IMR-90 (cell line): ENCODE results near the gene GTF2A2. TPM values are rescaled to one million over a fixed set of nuclear protein-coding genes. Genes with fewer than 3 reads are reported as not detected.
A peak's percentile ranks its signal among the peaks of the same experiment; 100 is the strongest.

Experiments used
- ATAC-seq: fragments of 200-7000 bp; cut with Tn5 transposase; 2 replicates; pipeline ENCODE4 v1.9.1; 2020; ENCODE audit warnings: low read depth, mild to moderate bottlenecking, moderate library complexity
- BruUV-seq: library from RNA; stranded (reverse); fragments of 400-500 nt; replicated peaks from 2 replicates; lab custom pipeline; 2021; lab: Mats Ljungman, UMichigan
- CTCF ChIA-PET: fragments of 300-600 bp; formaldehyde crosslinking; extraction: SDS; loops from one replicate; lab custom pipeline; 2021; ENCODE audit warnings: antibody characterized with exemption; lab: Yijun Ruan, JAX
- POLR2A ChIA-PET: fragments of 300-600 bp; sonication (Branson Sonifier 250); formaldehyde crosslinking; loops from one replicate; lab custom pipeline; 2022; ENCODE audit warnings: antibody characterized with exemption; ENCODE audit not compliant: unreplicated experiment; lab: Charles Lee
- DNase-seq: peaks from one replicate; pipeline ENCODE4 v3.0.0; 2013
- H2AFZ ChIP-seq: replicated peaks from 2 replicates; pipeline ENCODE3; 2013; ENCODE audit warnings: low read length, mild to moderate bottlenecking; ENCODE audit not compliant: poor library complexity
- H2AK5ac ChIP-seq: 2 replicates; pipeline ENCODE4 v1.6.1; 2013; ENCODE audit warnings: low read depth, low read length, inconsistent platforms
- H2AK9ac ChIP-seq: replicated peaks from 2 replicates; pipeline ENCODE3; 2013; ENCODE audit warnings: mild to moderate bottlenecking, low read depth, low read length, moderate library complexity; ENCODE audit not compliant: poor library complexity
- H2BK120ac ChIP-seq: 2 replicates; pipeline ENCODE4 v1.6.1; 2013; ENCODE audit warnings: low read depth, low read length, inconsistent platforms
- H2BK15ac ChIP-seq: 3 replicates; pipeline ENCODE4 v1.6.1; 2013; ENCODE audit warnings: low read depth, low read length, inconsistent platforms
- H2BK20ac ChIP-seq: 2 replicates; pipeline ENCODE4 v1.6.1; 2013; ENCODE audit warnings: low read depth, mild to moderate bottlenecking, inconsistent platforms, low read length, moderate library complexity
- H2BK5ac ChIP-seq: 2 replicates; pipeline ENCODE4 v1.6.1; 2013; ENCODE audit warnings: mild to moderate bottlenecking, low read depth, low read length, inconsistent platforms; ENCODE audit not compliant: poor library complexity, severe bottlenecking
- H3K14ac ChIP-seq: replicated peaks from 2 replicates; pipeline ENCODE4 v1.6.1; 2013; ENCODE audit warnings: low read depth, low read length, inconsistent platforms
- H3K18ac ChIP-seq: 2 replicates; pipeline ENCODE4 v1.6.1; 2013; ENCODE audit warnings: low read depth, low read length, control low read depth
- H3K23ac ChIP-seq: 2 replicates; pipeline ENCODE4 v1.6.1; 2013; ENCODE audit warnings: low read depth, low read length, inconsistent platforms
- H3K27ac ChIP-seq: 2 replicates; pipeline ENCODE4 v1.5.1; 2013; ENCODE audit warnings: mild to moderate bottlenecking, control low read depth, low read length; ENCODE audit not compliant: insufficient read depth
- H3K27me3 ChIP-seq: 2 replicates; pipeline ENCODE4 v1.6.1; 2013; ENCODE audit warnings: low read length; ENCODE audit not compliant: control insufficient read depth, insufficient read depth
- H3K36me3 ChIP-seq: 2 replicates; pipeline ENCODE4 v1.6.1; 2013; ENCODE audit warnings: low read length, mixed read lengths; ENCODE audit not compliant: control insufficient read depth, insufficient read depth
- H3K4ac ChIP-seq: 2 replicates; pipeline ENCODE4 v1.6.1; 2013; ENCODE audit warnings: low read depth, low read length, inconsistent platforms
- H3K4me1 ChIP-seq: 2 replicates; pipeline ENCODE4 v1.6.1; 2013; ENCODE audit warnings: low read length, mixed read lengths; ENCODE audit not compliant: control insufficient read depth, insufficient read depth
- H3K4me2 ChIP-seq: 2 replicates; pipeline ENCODE4 v1.6.1; 2013; ENCODE audit warnings: low read depth, mild to moderate bottlenecking, control low read depth, low read length, moderate library complexity
- H3K4me3 ChIP-seq: 2 replicates; pipeline ENCODE4 v1.5.1; 2013; ENCODE audit warnings: low read depth, mild to moderate bottlenecking, control low read depth, low read length, moderate library complexity; ENCODE audit not compliant: insufficient read depth
- H3K56ac ChIP-seq: 2 replicates; pipeline ENCODE4 v1.6.1; 2013; ENCODE audit warnings: low read length, inconsistent platforms; ENCODE audit not compliant: insufficient read depth; ENCODE audit errors: extremely low read depth
- H3K79me1 ChIP-seq, 2 experiments: 2 replicates each; pipeline ENCODE4 v1.6.1; 2013; ENCODE audit warnings: low read length in 2 of 2, inconsistent platforms in 1 of 2, low read depth in 1 of 2
- H3K9ac ChIP-seq: 2 replicates; pipeline ENCODE4 v1.6.1; 2013; ENCODE audit warnings: low read depth, low read length, control low read depth
- H3K9me1 ChIP-seq: 2 replicates; pipeline ENCODE4 v1.6.1; 2013; ENCODE audit warnings: low read length, inconsistent platforms; ENCODE audit not compliant: insufficient read depth
- H3K9me3 ChIP-seq: 2 replicates; pipeline ENCODE4 v1.6.1; 2013; ENCODE audit warnings: low read length; ENCODE audit not compliant: control insufficient read depth, insufficient read depth
- H4K20me1 ChIP-seq: 2 replicates; pipeline ENCODE4 v1.6.1; 2013; ENCODE audit warnings: low read length, inconsistent platforms; ENCODE audit not compliant: insufficient read depth
- H4K5ac ChIP-seq: 2 replicates; pipeline ENCODE4 v1.6.1; 2013; ENCODE audit warnings: mild to moderate bottlenecking, low read depth, low read length, control low read depth
- H4K8ac ChIP-seq, 2 experiments: 2 replicates each; pipeline ENCODE4 v1.6.1; 2013; ENCODE audit warnings: low read depth in 2 of 2, low read length in 2 of 2, control low read depth in 1 of 2, inconsistent platforms in 1 of 2
- H4K91ac ChIP-seq: 2 replicates; pipeline ENCODE4 v1.6.1; 2013; ENCODE audit warnings: low read depth, low read length, inconsistent platforms; ENCODE audit not compliant: insufficient read depth
- MAFK ChIP-seq: IDR thresholded peaks from 2 replicates; pipeline ENCODE4 v1.6.1; 2012; ENCODE audit warnings: low read depth, low read length, improper control_type of control experiment
- MXI1 ChIP-seq: IDR thresholded peaks from 2 replicates; pipeline ENCODE4 v1.6.1; 2012; ENCODE audit warnings: low read depth, mild to moderate bottlenecking, low read length, moderate library complexity, borderline replicate concordance
- WGBS, 2 experiments: methylation state at CpG; one replicate each; pipeline versions ENCODE4 v1.1.5 to v1.1.7; 2013; ENCODE audit warnings: missing lambda C conversion rate in 2 of 2; ENCODE audit not compliant: insufficient read length in 1 of 2; ENCODE audit errors: extremely low coverage in 2 of 2; 5-methylcytosine and 5-hydroxymethylcytosine counted together
- dilution Hi-C: fragments of 300-500 bp; cut with HindIII; formaldehyde crosslinking; loops from one replicate; pipeline ENCODE4 v1.14.3; 2018; ENCODE audit warnings: low sequenced_read_pairs; ENCODE audit not compliant: unreplicated experiment
- in situ Hi-C: fragments of 300-500 bp; cut with MboI; formaldehyde crosslinking; loops from 3 replicates; pipeline ENCODE4 v1.14.3; 2019; ENCODE audit warnings: low sequenced_read_pairs, inconsistent platforms, mixed read lengths
- intact Hi-C: fragments of 100-400 bp; cut with micrococcal nuclease; formaldehyde crosslinking; loops from 2 replicates; pipeline ENCODE4 v1.10.0; 2022
- polyA plus RNA-seq, 3 experiments: library from polyadenylated mRNA; depleted of rRNA; stranded (reverse); fragments of >200 nt; gene quantifications; 2 replicates each; pipeline ENCODE4 v1.2.3, GENCODE V29; 2012; ENCODE audit warnings: low replicate concordance in 1 of 3
- total RNA-seq: library from RNA; depleted of rRNA; stranded (reverse); fragments of >200 nt; gene quantifications from 2 replicates; pipeline ENCODE4 v1.2.3, GENCODE V29; 2012

The GTF2A2 gene
- total and polyA plus RNA-seq, 2 of the 4 experiments (the other 2 are of a cell fraction), result 10.2 to 29.9 TPM

DNA sequence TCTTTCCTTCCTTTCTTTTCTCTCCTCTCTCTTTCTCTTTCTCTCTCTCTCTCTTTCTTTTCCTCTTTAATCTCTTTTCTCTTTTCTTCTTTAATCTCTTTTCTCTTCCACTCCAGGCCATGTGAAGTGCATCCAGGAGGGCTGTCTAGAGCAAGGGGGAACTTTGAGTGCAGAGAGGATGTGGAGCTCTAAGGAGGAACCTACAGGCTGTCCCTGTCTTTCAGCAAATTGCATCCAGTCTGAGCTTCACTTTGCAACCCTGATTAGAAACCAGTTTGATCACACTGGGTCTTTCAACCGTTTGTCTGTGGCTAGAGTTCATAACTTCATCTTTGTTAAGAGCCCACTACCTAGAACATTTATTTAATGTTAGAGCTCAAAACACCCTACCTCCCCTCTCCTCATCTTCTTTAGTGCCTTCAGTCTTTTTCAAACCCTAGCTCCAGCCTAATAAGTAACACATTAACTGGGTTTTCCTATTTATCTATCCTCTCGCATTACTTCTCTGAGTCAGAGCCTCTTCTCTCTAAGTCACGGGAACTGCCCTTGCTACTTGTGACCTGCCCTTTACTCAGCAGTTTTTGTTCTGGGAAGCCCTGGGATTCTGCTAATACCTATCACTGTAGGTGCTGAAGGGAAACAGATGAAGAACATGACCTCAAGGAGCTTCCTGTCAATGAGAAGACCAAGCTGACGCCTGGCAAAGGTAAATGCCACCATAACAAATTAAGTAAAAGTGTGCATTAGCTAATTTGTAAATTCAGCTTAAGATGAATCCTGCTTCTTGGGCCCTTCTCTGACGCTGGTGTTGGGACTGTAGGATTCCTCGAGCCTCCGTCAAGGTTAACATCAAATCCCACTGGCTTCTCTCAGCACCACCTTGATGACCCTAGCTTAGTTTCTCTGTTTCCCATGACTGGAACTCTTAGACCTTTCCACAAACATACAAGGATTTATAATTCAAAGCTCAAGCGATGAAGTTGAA lies 45.7 kb downstream of the GTF2A2 start, which contains the start of gene GCNT3:
Gene GCNT3, plus strand, starts transcription at position 508 of the 985 bp plus-strand sequence. CDS start 6,456 bp downstream, outside the sequence.
- dilution Hi-C loops, result no loop called here
- no peak within 1 kb of the TSS for H2AK5ac ChIP-seq
- ChIA-PET CTCF (interaction anchor here (1.4 kb wide), 1 partner anchor 22 kb away, joined by 3 read pairs; no protein-coding TSS in a partner anchor), POLR2A (no interaction called here)
- no peaks in the 10 kb centered on the region for H3K9me3 ChIP-seq
- ATAC-seq, result peak; percentile 59
- H4K8ac ChIP-seq, result no peak within 1 kb of the TSS
- no peak within 1 kb of the TSS for H2AFZ ChIP-seq
- H3K36me3 ChIP-seq, result no peaks in the 10 kb centered on the region
- H3K18ac ChIP-seq, result no peak within 1 kb of the TSS
- no peak within 1 kb of the TSS for H2BK15ac ChIP-seq
- no peak within 1 kb of the TSS for H2AK9ac ChIP-seq
- no peak within 1 kb of the TSS for H3K27ac ChIP-seq
- no peaks in the 10 kb centered on the region for H4K20me1 ChIP-seq
- no peak within 1 kb of the TSS for H3K23ac ChIP-seq
- no peaks in the 10 kb centered on the region for H3K4me1 ChIP-seq
- H3K9me1 ChIP-seq, result no peaks in the 10 kb centered on the region
- H3K14ac ChIP-seq, result no peak within 1 kb of the TSS
- H3K4me2 ChIP-seq, result no peak within 1 kb of the TSS
- in situ Hi-C loops, result no loop called here
- DNase-seq, result peak; percentile 12
- no peak within 1 kb of the TSS for H4K5ac ChIP-seq
- H3K27me3 ChIP-seq, result peaks cover 10% of the 10 kb centered on the region
- no peak within 1 kb of the TSS for H3K56ac ChIP-seq
- TF ChIP-seq MXI1 (no peak), MAFK (no peak)
- no peak within 1 kb of the TSS for H4K91ac ChIP-seq
- no peak within 1 kb of the TSS for H3K4me3 ChIP-seq
- H3K9ac ChIP-seq, result no peak within 1 kb of the TSS
- no peak within 1 kb of the TSS for H3K4ac ChIP-seq
- H2BK5ac ChIP-seq, result no peak within 1 kb of the TSS
- intact Hi-C loops, result no loop called here
- H3K79me1 ChIP-seq, result no peaks in the 10 kb centered on the region
- no peak within 1 kb of the TSS for H2BK20ac ChIP-seq
- BruUV-seq, result no TSS peak
- 70% methylated on average over 1 of the region's 8 CpGs; no CpG with 5 or more reads in 1 of the 2 experiments for WGBS, 2 experiments
- H2BK120ac ChIP-seq, result no peak within 1 kb of the TSS
